Spleen (tissue), 7 donors: ENCODE results near the gene TOM1L2.

Source experiments
- CTCF ChIP-seq, 11 experiments: fragments of 200-600 bp in 7 of 11; fragments of 450-650 bp in 4 of 11; sonication (generic) in 4 of 11; IDR thresholded peaks in 8 of 11; conservative IDR thresholded peaks in 3 of 11; 1 replicate in 7 of 11; 2 replicates in 4 of 11; pipeline versions ENCODE4 v1.4.0 to v1.8.0; 2016 to 2021; ENCODE audit warnings: antibody characterized with exemption in 11 of 11, inconsistent platforms in 4 of 11, mild to moderate bottlenecking in 1 of 11
- POLR2A ChIP-seq, 3 donors: fragments of 450-650 bp; IDR thresholded peaks; one replicate each; pipeline ENCODE4 v1.5.1; 2017; ENCODE audit warnings: antibody characterized with exemption in 3 of 3, mild to moderate bottlenecking in 1 of 3
- POLR2AphosphoS5 ChIP-seq, 3 donors: sonication (generic); formaldehyde crosslinking; IDR thresholded peaks; one replicate each; pipeline ENCODE4 v1.5.1; 2017; ENCODE audit warnings: antibody characterized with exemption in 3 of 3
- donor health status: DM: no; HTN: no; CAD: no; lungs with moderate emphysema.
- donor health status: DM: no; HTN: no; CAD: no.
- donor health status: DM: no; HTN: no; CAD: no.

- no peak for TF ChIP-seq CTCF (IDR thresholded peaks at IDR 0.05 in 8 of 11, conservative IDR thresholded peaks at IDR 0.05 in 3 of 11)
- TF ChIP-seq POLR2A (IDR thresholded peaks at IDR 0.05) = no peak
- peak in 1 of 3 donors; percentile 25 for TF ChIP-seq POLR2AphosphoS5 (IDR thresholded peaks at IDR 0.05)
Observed at GRCh38 chr17:17844079-17844478, 128.1 kb downstream of the TOM1L2 start.
